Dermis microvascular lymphatic vessel endothelial cell (primary cell): ENCODE data around the gene TNS1. TPM values are rescaled to one million over a fixed set of nuclear protein-coding genes. Genes with fewer than 3 reads are reported as not detected.

Experiments
- DNase-seq, 2 donors: peaks; one replicate each; pipeline versions ENCODE4 v3.0.0 to v3.0.0-alpha.2; 2010; ENCODE audit warnings: low read depth in 2 of 2
- total RNA-seq: library from RNA; depleted of rRNA; stranded (reverse); fragments of >200 nt; gene quantifications from 2 replicates; pipeline ENCODE4 v1.2.1, GENCODE V29; 2014

Gene TNS1
- total RNA-seq, 1 donor from 2014 or later, result 21.1 TPM

DNA sequence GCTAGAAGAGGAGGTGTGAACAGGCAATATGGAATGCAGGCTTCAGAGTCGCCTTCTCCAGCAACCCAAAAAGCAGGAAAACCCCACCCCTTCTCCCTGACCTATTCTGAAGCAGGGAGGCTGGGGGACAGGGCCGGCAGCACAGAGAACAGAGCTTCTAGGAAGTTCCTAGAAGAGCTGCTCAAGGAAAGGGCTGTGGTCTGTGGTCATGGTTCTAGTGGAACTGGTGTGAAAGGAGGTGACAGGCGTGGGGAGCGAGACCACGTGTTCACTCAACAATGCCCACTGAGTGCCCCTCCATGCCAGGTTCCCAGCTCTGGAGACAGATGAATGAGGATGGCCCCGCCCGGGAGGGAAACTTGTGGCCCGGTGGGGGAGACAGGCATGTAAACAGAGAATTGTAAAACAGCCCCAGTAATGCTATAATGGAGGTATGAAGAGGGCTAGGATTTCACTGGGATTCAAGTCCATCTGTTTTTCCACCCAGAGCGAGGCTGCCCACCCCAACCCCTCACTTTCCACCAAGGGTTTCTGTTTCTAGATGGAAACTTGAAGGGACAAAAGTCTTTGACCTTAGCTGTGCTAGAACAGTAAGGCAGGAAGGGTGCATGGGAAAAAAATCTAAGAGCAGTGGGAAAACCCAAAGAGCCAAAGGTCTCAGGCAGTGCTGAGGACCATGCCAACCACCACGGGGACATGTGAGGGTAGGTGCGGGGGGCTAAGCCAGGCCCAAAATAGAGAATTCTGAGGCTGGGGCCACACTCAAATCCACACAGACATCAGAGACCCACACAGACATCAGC lies 71.8 kb downstream of the TNS1 start:
- no peak for DNase-seq

DNA sequence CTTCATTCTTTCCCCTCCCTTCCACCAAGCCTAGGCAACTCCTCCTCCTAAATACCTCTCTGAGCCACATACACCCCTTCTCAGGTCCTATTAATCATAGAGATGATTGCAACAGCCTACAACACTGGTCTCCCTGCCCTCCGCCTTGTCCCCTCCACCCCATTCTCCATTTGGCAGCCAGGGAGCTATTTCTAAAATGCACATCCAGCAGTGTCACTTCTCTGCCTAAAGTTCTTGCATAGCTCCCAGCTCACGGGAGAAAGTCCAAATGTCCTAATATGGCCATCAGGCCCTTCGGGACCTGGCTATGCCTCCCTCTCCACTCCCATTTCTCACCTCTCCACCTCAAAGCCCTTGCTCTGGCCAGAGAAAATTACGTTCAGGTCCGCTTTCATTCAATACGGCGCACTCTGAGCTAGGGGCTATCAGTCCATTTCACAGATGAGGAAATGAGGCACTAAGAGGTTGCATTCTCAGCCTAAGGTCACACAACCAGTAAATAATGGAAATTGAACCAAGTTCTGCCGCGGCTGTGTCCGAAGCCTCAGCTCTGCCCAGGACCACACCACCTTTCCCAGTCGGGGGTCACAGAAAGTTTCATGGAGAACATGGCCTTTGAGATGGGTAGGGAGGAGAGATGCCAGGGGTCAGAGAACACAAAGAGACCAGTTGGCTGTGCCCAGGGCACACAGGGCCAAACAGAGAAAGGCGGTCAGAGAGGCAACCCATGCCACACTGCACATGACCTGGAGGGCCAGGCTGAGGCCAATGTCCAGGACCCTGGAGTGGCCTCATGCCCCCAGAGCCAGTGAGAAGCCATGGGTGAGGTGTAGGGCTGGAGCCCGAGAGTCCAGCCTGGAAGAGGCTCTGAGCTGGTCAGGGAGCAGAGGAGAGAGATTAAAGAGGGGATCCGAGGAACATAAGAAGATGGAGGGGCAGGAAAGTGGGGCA lies 72.8 kb downstream of the TNS1 start:
- no peak for DNase-seq

DNA sequence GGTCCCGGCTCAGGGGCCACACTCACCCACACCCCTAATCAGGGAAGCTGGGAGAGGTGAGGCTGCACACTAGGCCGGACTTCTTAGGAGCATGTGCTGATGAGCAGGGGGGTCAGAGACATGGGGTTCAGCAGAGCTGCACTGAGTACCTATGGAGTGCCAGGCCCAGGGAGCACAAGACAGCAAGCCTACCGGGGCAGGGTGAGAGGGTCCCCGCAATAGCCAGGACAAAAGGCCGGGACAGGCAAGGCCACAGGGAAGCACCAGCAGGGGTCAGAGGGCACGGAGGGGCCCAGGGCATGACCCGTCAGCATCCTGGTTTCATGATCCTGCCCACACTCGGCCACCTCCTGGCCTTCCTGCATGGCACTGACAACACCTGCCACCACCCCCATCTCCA lies 73.5 kb downstream of the TNS1 start:
- DNase-seq, result no peak

GRCh38 chr2:217928324-217929181 lies 74.2 kb downstream of the TNS1 start:
- DNase-seq, result no peak

DNA sequence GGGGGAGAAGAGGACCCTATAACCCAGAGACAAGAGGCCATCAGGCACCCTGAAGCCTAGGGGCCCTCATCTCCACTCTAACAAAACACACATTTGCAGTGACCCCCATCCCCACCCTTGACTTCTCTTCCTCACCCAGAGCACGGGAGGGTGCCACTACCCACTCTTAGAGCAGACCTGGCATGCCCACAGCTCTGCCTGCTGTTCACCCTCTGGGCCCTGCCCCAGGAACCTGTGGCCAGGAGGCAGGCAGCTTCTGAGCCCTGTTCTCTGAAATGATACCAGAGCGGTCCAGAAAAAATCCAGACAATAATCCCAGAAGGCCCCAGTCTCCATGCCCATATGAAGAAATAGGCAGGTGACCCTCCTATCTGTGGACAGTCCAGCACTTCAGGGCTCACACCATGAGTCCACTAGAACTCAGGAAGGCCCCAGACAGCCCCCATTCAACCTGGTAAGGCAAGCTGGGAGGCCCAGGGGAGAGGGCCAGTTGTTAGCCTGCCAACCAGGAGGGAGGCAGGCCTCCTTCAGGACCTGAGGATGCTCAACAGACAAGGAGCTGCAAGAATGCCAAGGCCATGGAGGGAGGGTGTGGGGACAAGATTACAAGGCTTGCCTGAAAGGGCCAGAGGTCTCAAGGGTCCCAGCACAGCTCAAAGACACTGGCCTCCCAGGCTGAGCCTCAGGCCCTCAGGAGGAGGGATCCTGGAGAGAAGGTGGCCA lies 75.0 kb downstream of the TNS1 start:
- no peak for DNase-seq

GRCh38 chr2:217926801-217927200 lies 76.0 kb downstream of the TNS1 start:
- no peak for DNase-seq

DNA sequence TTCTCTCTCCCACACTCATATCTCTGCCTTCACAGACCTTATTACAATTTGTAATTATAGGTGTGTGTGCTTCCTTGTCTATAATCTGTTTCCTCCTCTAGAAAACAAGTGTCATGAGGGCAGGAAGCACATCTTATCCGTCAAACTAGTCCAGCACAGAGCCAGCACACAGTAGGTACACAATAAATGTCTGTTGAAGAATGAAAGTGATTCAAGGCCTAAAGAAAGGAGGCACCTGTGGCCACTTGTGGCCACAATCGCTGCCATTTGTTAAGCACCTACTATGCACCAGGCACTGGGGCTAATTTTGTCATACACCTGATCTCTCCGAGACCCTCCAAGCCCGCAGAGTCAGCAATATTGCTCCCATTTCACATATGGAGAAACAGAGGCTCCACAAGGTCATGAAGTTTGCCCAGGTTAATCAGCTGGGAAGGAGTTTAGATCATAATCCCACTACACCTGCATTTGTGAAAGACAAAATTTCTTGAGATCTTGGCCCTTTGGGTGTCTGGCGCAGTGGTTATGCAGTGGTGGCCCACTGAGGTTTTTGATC lies 78.4 kb downstream of the TNS1 start:
- DNase-seq, result no peak

GRCh38 chr2:217923007-217923686 lies 79.6 kb downstream of the TNS1 start:
- no peak for DNase-seq

GRCh38 chr2:217922101-217923006 lies 80.4 kb downstream of the TNS1 start:
- DNase-seq, result no peak

GRCh38 chr2:217920879-217921603 lies 81.8 kb downstream of the TNS1 start:
- no peak for DNase-seq

DNA sequence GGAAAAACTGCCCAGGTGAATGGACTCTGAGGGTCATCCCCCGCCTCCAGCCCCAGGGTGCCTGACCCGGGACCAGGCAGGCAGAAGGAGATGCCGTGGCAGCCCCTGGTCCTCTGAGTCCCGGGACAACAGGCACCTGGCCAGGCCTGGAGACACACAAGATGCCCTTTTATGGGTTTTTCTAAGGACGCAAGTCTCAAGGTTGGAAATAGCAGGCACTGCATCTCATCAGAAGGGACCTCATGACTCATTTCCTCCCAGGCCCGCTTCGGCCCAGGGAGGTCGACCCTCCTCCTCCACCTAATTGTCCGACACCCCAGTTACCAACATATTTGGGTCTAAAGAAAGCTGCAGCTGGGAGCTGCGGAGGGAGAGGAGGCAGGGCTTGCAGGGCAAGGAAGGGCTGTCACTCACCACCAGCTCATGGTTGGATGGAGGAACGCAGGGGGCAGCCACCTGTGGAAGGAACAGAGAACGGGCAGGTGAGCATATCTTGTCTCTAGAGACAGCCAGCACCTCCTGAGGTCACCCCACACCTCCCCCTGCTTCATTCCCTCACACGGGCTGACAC lies 82.9 kb downstream of the TNS1 start:
- peak in 1 of 2 donors; percentile 31 for DNase-seq

- DNase-seq, result no peak
These were observed 83.6 kb downstream of the TNS1 start for GRCh38 chr2:217919204-217919603.

GRCh38 chr2:217918308-217919024 lies 84.3 kb downstream of the TNS1 start:
- DNase-seq, result no peak

GRCh38 chr2:217916504-217917254 lies 86.1 kb downstream of the TNS1 start:
- peak; percentile 47 to 62 for DNase-seq

GRCh38 chr2:217915706-217916105 lies 87.1 kb downstream of the TNS1 start:
- no peak for DNase-seq

GRCh38 chr2:217914878-217915277 lies 87.9 kb downstream of the TNS1 start:
- DNase-seq, result no peak
